Right renal cortex interstitium (tissue), 3 donors: Measurements from ENCODE around the gene CFAP97D2. TPM values are rescaled to one million over a fixed set of nuclear protein-coding genes. Genes with fewer than 3 reads are reported as not detected.
"Not testable (repeated sequence)": the region's sequence is repeated elsewhere in the genome, so short reads cannot be mapped to it uniquely, and the experiment has no call there.

Experiments
- DNase-seq, 3 donors: peaks; one replicate each; pipeline ENCODE4 v3.0.0-alpha.2; 2013; ENCODE audit warnings: low read depth in 3 of 3, low spot score in 2 of 3
- polyA plus RNA-seq, 3 donors: library from polyadenylated mRNA; unstranded; fragments of 120-200 nt; gene quantifications; one replicate each; pipeline ENCODE4 v1.2.1, GENCODE V29; 2013; ENCODE audit not compliant: insufficient read length in 3 of 3

CFAP97D2 gene
- 1 to 10 TPM in 1 of 3 donors, not detected in 2; 9.5 TPM for polyA plus RNA-seq

DNA sequence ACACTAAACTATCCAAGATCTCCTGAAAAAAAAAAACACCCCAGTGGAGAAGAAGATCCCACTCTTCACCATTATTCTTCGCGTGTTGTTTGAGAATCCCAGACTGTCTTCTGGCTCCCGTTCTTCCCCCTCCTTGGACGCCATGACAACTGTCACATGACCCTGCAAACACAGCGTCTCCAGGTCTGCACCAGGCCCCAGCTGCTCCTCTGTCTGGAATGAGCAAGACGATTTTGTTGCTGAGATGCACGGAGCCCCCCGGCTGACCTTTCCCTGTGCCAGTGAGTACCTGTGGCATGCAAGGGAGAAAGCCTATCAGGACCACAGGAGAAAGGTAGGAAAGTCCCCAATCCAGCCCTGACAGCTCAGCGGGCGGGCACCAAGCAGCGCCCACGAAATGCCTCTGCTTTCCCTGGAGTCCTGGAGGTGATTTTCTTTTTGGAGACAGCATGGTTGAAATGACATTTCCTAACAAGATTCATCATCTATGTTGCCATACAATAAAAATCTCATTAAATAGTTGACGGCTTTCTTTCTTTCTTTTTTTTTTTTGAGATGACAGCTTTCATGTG lies at the start of gene CFAP97D2:
Gene CFAP97D2, plus strand, starts transcription at position 171 of the 572 bp plus-strand sequence. Its CDS starts 74 bp downstream, at position 245.
- DNase-seq, result no peak

- DNase-seq, result no peak
Measured at GRCh38 chr13:114129649-114130062, 49.4 kb upstream of the CFAP97D2 start.

- DNase-seq, result no peak
Measured at GRCh38 chr13:114130131-114130836, 48.8 kb upstream of the CFAP97D2 start.

DNA sequence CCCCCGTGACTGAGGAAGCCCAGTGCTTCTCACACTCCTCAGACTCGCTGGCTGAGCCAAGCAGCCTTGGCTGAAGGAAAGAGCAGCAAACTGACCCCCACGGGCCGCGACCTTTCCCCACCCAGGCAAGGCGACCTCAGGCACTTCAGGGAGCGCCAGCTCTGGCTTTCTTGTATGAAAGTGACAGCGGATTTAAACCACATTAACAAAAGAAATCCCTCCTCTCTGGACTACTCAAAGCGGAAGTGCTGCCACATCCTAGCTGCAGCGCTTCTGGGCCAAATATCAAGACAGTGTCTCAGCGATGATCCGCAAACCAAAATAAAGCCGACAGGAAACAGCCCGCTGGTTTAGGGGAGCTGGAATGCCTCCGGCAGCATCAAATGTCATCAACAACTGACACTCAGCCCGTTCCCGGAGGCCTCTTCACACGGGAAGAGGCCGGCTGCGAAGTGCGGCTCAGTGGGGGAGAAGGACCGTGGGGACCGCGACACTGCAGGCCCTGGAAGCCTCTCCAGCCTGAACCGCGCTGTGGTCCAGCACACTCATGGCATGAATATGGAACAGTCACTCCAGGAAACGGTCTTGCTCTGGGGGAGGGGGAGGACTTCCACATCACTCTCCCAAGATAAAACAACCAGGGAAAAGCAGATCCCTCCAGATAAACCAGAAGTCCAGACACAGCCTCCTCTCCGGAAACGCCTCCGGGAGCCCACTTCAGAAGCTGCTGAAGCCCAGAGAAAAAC lies 48.0 kb upstream of the CFAP97D2 start:
- no peak for DNase-seq

- no peak for DNase-seq
Measured at GRCh38 chr13:114131583-114132418, 47.3 kb upstream of the CFAP97D2 start.

DNA sequence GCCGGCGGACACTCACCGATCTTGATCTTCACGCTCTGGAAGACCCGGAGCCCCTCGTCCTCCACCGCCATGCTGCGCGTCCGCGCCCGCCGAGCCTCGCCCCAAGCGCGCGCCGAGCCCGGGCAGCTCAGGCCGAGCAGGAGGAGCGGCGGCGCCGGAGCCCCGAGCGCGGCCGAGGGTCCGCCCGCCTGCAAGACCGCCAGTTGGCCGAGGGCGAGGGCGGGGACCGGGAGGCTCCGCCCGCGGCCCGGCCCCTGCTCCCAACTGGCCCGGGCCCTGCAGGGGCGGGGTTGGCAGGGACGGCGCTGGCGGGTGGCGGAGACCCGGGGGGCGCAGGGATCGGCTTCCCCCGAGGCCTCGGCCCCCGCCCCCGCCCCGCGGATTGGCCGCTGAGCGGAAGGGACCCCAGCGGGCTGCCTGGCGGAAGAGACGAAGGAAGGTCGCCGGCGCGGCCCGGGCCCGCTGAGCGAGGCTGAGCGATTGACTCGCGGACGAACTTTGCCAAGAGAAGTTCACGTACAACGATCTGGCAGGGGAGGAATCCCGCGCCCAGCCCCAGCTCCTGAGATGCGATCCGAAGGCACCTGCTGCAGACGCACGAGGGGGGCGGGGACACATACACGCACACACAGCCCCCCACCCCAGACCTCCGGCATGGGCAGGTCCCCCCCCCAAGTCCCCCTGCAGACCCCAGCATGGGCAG lies 46.5 kb upstream of the CFAP97D2 start, which contains the start of gene RASA3:
Gene RASA3, minus strand, starts transcription at position 205 of the 703 bp plus-strand sequence. Its CDS starts 134 bp downstream, at position 71.
- no peak for DNase-seq

- not testable (repeated sequence) for DNase-seq
Measured at GRCh38 chr13:114133126-114133525, 45.9 kb upstream of the CFAP97D2 start.

- not testable (repeated sequence) for DNase-seq
Measured at GRCh38 chr13:114133552-114133951, 45.5 kb upstream of the CFAP97D2 start.

DNA sequence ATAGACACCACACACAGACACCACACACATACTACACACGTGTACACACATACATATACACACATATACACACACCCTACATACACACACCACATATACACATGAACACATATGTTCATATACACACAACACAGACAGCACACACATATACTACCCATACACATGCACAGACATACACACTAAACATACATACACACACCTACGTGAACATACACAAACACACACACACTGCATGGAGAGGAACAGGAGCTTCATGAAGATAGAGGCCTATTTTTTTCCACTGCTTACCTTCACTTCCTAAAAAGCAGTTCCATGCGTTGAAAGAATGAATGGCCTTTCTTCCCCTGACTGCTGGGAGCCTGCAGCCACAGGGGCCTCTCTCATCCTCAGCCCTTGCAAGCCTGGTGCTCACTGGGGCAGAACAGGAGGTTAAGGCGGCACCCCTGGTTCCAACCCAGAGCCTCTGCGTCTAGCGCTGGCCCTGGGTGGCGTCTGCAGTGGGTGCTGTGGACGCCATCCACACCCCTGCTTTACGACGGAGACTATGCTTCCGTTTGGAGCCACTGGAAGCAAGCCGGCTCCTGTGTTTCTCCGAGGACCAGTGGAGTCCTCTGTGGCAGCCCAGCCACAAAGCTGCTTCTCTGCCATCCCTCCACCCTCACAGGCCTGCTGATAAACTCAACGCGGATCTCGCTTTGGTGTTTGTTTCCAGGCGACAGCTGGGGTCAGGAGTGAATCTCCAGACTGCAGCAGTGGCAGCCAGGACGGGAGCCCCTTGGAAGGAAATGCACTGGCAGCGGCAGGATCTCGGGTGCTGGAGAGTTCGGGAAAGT lies 44.7 kb upstream of the CFAP97D2 start:
- no peak for DNase-seq

- no peak for DNase-seq
Measured at GRCh38 chr13:114134944-114135610, 44.0 kb upstream of the CFAP97D2 start.

DNA sequence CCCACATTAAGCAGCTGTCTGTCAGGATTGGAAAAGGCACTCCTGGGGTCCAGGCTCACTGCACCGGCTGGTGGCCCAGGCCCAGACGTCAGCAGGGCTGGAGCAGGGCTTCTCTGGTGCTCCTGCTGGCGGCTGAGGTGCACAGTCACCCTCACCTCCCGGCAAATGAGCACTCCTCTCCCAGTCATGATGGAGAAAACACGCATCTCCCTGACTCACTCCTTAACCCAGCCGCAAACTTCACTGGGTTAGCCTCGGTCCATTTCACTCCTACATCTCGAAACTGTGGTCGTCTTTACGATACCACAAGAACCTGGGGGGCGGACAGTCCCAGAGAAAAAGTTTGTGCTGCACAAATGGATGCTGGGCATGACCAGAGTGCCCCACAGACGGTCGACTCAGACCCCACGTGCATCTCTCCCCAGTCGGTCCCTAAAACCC lies 43.3 kb upstream of the CFAP97D2 start:
- no peak for DNase-seq

DNA sequence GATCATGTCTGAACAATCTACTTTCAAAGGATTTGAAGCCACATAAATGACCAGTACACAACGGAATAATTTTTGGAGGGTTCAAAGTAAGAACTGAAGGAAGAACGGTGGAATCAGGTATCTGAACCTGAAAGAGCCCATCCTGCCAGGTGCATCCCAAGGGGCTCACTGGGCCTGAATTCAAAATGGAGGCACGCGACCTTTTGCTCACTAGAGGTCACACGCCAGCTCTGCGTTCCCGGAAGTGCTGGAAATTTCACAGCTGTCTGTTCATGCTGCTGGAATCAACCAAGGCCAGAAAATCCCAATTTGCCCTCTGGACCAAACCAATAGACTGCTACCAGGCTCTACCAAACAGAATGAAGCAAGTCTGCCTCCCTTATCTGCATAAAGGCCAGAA lies 42.5 kb upstream of the CFAP97D2 start:
- no peak for DNase-seq

- no peak for DNase-seq
Measured at GRCh38 chr13:114140131-114140905, 38.7 kb upstream of the CFAP97D2 start.

- no peak for DNase-seq
Measured at GRCh38 chr13:114140906-114141250, 38.2 kb upstream of the CFAP97D2 start.

- DNase-seq, result no peak
Measured at GRCh38 chr13:114141261-114141996, 37.6 kb upstream of the CFAP97D2 start.

DNA sequence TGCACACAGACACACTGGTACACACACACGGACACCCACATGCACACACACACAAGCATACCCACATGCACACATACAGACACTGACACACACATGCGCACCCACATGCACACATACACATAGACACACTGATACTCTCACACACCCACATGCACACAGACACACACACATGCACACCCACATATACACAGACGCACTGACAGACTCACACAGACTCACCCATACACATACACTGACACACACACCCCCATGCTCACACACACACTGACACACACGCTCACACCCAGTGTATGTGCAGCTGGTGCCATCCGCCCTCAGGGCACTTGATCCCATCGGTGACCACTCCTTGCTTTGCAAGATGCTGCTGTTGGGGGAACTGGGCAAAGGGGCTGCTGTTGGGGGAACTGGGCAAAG lies 36.9 kb upstream of the CFAP97D2 start:
- no peak for DNase-seq
